GM21447 (cell line): ENCODE data around the gene MRPL54.

Experiments
- ATAC-seq: cut with Tn5 transposase; IDR thresholded peaks from one replicate; pipeline ENCODE4 v1.9.1; 2021; ENCODE audit not compliant: unreplicated experiment

The MRPL54 gene

DNA sequence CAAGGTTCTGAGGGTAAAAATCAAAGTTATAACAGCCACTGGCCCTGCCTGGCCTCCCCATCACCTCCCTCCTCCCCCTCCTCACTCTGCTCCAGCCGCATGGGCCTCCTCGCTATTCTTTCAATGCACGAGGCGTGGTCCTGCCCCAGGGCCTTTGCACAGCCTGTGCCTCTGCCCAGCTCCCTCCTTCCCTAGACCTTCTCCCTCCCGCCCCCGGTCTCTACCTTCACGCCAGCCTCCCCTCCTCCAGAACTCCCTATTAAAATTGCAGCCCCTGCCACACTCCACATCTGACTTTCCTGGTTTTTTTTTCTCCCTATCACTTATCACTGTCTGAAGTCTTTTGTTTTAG, 6.2 kb downstream of the MRPL54 start:
- no peak for ATAC-seq

DNA sequence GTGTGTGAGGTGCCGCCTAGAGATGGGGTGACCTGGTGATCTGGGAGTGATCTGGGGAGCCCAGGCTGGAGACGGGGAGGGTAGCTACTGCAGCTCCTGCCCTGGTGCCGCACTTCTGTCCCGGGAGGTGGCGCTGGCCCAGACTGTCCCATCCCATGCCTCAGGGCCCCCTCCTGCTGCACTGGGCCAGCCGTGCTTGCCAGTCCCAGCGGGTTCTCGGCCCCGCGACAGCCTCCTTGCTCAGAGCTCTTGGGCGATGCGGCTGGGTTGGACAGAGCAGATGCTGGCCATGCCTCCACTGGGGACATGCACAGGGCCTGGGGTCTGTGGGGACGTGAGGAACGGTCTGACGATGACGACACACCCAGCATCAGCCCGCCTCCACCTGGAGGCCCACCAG, 7.0 kb downstream of the MRPL54 start:
- ATAC-seq: no peak

DNA sequence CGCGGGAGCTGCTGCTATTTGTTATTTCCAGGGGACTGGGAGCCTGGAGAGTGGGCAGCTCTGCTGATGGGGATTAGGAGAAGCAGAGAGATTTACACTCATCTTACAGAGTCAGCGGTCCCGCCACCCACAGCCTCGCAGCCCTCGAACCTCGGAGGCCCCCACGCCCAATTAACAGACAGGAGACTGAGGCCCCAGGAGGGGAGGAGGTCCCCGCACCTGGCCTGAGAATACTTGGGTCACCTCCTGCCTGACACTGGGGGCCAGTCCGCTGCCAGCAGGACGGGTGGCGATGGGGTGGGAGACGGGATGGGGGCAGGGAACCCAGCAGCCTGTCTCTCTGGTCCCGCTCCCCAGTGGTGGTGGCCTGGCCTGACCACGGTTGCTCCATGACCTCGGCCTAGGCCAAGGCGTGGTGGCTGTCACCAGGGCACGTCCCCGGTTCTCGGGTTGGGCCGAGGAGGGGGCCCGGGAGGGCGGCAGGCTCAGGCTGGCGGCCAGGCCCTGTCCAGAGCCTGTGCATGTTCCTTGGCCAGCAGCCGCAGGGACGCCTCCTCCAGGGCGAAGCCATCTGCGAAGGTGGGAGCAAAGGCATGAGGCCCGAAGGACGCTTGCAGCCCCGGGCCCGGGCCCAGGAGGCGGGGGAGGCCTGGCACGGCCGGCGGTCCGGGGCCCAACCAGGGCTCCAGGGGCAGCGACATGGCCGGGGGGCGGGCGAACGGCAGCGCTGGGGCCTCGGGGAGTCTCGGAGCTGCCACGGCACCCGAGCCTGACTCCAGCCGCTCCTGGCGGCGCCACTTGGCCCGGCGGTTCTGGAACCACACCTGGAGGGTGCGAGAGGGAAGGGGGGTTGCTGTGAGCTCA, 7.9 kb downstream of the MRPL54 start:
- no peak for ATAC-seq

DNA sequence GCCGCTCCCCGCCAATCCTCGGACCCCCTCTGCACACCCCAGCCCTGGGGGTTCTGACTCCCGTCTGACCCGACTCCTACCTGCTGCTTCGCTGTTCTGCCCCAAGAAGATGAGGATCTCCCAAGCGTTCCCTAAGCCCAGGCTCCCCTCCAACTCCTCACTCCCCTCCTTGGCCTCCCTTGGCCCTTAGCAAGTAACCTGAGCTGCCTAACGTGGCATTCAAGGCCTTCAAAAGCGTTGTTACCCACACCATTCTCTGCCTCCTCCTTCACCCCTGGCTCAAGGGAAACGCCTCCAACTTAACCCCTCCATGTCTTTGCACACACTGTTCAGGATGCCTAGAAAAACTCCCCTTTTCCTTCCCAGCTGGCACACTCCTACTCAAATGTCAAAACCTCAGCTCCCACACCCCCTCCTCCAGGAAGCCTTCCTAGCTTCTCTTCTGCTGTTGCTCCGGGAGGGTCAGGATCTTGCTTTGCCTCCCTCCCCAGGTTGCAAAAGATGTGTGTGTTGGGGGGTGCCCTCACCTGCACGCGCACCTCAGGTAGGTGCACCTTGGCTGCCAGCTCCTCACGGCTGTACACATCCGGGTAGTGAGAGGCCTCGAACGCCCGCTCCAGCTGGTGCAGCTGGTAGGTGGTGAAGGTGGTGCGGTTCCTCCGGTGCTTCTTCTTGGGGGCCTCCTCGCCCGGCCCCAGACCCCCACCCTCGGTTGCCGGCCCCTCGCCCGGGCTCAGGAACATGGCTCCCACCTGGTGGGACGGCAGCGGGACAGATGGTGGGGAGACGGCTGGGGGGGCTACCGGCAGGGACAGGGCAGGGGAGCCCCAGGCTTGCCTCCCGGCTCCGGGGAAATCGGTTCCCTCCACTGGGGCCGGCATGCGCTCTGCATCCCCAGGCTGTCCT, 8.8 kb downstream of the MRPL54 start:
- no peak for ATAC-seq

DNA sequence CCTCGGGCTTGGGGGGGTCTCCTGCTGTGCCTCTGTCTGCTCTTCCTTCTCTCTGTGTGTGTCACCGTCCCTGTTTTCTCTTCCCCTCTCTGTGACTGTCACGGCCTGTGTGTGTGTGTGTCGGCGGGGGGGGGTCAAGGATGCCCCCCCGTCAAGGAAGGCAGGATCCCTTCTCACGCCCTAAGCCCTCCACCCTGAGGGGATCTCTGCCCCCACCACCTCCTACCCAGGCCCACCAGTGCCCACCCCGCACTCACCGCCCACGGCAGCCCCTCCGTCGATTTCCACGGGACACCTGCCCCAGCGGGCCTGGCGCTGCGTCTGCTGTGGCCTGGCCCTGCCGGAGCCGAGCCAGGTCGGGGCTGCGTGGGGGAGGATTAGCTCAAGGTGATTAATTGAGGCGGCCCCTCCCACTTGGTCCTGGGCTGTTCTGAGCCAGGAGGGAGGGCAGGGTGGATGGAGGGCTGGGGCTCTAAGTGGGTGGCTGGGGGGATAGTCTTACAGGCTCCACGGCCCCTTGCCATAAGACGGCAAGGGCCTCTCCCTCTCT, 9.5 kb downstream of the MRPL54 start, which contains the start of gene RAX2:
TSS of gene RAX2 (minus strand) at position 323 of the 550 bp plus-strand sequence. CDS start 486 bp downstream, outside the sequence.
- ATAC-seq: no peak

DNA sequence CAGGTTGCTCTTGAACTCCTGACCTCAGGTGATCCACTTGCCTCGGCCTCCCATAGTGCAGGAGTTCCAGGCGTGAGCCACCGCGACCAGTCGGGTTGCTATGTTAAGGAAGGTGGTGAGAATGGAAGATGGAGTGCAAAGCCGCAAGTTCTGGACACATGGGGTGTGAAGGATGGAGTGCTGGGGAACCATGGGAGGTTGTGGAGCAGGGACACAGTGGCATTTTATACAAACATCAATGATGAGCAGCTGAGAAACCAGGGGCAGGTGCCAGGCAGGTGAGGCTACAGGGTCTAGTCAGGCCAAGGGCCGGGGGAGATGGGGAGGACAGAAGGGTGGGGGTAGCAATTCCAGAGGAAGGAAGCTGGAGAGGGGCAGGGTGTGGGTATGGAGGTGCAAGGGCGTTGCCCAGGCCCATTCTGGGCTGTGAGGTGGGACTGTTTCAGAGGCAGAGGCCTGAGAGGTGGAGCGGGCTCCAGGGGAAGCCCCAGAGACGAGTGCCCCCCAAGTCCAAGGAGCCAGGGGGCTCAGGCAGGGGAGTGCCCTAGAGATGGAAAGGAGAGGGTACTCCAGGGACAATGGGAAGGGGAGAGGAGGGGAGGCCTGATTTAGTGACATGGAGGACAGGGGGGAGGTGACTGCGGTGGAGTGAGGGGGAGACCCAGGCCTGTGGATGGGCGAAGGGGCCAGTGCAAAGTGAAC, 11.5 kb downstream of the MRPL54 start:
- ATAC-seq: no peak

DNA sequence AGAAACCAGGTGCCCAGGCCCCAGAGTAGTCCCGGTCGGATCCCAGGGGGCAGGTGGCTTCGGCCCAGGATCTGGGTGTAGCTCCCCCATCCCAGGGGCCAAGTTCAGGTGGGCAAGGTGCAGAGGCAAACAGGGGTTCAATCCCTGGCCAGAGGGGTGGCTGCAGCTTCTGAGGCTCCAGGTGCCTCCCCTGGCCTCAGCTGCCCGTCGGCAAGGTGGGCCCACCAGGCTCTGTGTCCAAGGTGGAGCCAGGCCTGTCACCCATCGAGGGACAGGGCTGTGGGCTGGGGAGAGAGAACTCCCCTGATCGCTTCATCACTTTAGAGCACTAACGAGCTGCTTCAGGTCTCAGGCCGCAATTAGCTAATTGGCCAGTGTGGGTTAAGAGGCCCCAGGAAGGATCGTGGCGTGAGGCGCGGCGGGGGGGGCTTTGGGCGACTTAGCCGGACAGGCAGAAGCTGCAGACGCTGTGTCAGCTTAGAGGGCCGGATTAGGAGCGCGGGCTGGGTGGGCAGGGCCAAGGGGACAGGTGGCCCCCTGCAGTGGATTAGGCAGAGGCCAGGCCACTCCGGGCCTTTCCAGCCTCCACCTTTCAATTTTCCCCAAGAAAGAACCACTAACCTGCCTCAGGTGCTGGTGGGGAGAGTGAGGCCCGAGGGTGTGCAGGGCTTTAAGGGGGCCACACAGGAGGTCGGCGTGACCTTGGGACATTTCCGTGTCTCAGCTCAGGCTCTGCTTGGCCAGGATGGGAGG, 12.3 kb downstream of the MRPL54 start:
- no peak for ATAC-seq

DNA sequence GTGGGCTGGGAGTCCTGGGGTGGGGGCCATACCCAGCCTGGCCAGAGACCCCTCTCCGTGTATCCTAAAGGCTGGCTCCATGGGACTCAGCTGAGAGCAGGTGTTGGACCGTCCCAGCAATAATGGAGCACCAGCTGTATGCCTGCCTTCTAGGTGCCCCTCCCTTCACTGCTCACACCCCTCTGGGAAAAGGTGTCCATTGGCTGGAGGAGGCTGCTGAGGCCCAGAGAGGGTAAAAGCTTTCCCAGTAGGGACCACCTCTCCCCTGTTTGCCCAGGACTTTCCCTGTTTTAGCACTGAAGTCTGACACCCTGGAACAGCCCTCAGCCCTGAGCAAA, 12.9 kb downstream of the MRPL54 start:
- ATAC-seq: no peak

DNA sequence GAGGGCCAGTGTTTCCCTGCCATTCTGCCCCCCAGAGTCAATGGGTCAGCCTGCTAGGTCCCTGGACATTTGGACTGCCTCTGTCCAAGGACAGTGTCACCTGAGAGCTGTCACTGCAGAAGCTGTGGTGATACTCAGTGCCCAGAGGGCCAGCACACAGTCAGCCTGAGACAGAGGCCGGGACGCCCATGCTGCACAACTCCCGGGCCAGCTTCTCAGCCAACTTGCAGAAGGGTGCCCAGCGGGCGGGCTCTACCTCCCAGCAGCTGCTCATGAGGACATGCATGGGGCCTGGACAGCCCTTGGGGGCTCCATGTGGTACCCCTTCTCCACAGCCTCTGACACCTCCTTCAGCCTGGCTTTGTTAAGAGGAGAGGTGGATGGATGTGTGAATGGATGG, 13.3 kb downstream of the MRPL54 start:
- ATAC-seq: no peak

DNA sequence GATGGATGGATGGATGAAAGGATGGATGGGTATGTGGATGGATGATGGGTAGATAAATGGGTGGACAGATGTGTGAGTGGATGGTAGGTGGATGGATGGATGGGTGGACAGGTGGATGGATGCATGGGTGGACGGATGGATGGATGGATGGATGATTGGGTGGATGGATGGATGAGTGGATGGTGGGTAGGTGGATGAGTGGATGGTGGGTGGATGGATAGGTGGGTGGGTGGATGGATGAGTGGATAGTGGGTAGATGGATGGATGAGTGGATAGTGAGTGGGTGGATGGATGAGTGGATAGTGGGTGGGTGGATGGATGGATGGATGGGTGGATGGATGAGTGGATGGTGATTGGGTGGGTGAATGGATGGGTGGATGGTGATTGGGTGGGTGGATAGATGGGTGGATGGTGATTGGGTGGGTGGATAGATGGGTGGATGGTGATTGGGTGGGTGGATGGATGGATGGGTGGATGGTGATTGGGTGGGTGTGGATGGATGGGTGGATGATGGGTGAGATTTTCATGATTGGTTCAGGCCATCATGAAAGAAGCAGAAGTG, 14.1 kb downstream of the MRPL54 start:
- no peak for ATAC-seq

DNA sequence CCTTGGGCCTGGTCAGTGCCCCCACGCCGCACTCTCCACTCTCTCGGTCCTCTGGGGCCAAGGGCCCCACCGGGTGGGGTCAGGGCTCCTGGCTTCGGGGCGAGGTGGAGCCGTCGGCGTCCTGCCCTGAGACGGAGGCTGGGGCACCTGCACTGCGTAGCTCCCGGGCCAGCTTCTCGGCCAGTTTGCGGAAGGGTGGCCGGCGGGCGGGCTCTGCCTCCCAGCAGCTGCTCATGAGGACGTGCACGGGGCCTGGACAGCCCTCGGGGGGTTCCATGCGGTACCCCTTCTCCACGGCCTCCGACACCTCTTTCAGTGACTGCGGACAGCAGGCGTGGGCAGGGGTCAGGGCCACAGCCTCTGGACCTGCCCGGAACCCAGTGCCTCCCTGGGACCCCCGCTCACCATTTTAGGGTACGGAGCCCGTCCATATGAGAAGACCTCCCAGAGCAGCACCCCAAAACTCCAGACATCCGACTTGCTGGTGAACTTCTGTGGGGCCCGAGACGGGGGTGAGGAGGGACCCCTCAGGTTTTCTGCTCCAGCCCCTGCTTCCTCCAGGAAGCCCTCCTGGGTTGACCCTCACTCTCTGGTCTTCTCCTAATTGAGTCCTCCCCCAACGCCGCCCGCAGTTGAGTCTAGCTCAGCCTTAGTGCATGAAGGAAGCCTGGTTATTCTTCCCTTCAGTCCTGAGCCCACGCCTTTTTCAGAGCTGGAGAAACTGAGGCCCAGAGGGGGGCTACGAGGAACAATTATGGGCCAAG, 15.8 kb downstream of the MRPL54 start:
- ATAC-seq: no peak

DNA sequence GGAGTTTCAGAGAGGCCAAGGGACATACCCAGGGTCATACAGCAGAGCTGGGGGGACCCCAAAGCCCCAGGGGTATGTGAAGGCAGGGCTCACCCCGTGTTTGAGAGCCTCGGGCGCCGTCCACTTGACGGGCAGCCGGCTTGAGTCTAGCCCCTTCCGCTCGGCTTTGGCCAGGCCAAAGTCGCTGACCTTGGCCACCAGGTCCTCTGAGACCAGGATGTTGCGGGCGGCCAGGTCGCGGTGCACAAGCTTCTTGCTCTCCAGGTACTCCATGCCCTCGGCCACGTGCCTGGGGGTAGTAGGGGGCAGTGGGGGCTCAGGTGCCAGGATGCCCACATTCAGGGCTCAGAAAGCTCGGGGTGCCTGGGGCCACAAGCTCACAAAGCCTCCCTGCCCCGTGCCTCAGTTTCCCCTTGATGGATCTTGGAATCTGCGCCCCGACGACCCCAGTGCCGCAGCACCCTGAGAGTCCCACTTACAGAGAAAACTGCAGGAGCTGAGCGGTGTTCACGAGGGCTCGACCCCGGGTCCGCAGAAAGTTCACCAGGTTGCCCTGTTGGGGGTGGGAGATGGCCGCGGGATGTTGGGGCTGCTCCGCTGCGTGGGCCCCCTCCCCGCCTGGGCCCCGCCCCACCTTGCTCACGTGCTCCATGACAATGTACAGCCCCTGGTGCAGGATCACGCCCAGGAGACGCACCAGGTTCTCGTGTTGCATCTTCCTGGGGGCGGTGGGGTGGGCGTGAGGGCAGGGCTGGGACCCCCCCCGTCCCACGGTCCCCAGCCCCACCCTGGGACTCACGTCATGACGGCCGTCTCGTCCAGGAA, 16.6 kb downstream of the MRPL54 start:
- no peak for ATAC-seq

DNA sequence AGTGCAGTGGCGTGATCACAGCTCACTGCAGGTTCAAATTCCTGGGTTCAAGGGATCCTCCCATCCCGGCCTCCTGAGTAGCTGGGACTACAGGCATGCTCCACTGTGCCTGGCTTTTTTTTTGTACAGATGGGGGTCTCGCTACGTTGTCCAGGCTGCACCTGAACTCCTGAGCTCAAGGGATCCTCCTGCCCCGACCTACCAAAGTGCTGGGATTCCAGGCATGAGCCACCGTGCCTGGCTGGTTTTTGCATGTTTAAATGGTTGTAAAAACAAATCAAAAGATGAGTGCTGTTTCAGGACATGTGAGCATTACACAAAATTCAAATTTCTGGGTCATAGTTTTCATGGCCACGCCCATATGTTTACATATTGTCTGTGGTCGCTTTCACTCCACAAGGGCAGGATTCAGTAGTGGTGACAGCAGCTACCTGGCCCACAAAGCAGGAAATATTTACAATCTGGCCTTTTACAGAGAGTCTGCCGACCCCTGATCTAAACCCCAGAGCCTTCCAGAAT, 18.4 kb downstream of the MRPL54 start:
- no peak for ATAC-seq

DNA sequence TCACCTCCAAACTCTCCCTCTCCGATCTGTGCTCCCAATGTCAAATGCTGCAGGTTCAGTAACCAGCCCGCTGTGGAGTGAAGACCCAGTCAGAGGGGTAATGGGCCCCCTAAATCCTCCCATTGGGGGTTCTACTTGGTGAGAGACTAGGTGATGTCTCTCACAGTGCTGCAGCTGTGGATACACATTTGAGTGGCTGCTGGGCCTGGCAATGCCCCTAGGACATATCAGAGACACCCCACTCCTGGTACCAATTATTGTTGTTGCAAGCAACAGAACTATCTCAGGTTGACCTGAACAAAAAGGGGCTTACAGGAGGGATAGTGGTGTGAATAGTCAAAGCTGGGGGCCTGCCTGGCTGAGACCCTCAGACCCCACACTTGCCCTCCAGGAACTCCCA, 19.1 kb downstream of the MRPL54 start:
- no peak for ATAC-seq

DNA sequence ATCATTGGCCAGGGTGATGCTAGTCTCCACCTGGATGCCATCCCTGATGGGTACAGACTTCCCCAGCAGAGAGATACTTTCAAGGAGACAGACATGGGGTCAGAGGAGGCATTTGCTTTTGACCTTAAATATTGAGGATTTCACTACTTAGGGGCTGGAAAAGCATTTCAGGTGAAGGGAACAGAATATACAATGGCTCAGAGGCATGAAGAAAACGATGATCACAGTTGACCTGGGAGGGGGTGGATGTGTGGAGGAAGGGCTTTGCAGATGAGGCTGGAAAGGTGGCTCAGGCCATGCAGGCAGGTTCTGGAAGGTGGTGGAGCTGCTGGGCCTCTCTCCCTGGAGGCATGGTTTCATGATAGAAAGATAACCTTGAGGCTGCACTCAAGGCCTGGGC, 19.8 kb downstream of the MRPL54 start:
- no peak for ATAC-seq

DNA sequence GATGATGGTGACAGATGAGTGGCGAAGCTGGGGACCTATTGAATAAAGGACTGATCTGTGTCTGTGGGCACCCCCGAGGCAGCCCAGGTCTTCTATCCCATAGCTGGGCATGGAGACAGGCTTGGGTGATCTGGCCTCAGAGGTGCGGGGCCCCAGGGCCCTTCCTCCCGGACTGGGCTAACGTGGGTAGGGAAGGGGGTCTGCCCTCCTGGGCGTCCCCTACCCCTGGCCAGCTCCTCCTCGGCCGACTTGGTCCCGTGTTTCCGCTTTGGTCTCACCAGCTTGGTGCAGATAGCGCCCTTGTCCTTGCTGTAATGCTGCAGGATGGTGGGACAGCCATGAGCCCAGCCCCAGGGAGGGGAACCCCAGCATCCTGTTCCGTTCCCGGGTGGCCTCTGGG, 20.4 kb downstream of the MRPL54 start:
- no peak for ATAC-seq

DNA sequence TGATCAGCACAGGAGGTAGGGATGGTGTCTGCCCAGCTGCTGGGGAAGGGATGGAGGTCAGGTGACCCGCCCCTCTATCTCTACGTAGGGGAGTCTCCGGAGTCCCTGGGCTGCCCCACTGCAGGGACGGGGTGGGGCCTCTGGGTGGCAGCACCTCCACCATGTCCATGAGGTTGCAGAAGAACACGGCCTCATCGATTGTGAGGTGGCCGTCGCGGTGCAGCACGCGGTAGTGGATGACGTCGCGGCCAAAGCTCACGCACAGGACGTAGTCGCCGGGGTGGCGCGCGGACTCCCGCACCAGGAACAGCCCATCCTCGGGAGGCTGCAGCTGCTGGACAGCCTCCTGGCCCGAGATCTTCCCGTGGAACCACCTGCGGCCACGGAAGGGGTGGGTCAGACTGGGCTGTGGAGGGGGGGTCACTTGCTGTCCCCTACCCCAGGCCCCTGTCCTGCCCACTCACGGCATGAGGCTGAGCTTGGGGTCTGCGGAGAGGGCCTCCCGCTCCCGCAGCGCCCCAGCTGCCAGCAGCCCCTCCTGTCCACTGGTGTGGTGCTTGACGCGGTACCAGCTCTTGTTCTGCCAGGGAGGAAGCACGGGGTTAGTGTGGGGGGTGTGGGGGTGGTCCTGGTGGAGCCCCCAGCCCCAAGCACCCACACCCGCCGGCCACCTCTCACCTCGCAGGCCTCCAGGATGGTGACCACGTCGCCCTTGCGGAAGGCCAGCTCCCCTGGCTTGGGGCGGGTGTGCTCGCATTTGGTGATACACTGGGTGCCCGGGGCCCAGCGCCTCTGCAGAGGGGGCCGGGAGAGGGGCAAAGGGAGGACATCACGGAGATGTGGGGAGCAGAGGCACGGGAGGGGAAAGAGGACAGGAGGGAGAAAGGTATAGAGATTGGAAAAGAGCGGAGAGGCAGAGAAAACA, 21.4 kb downstream of the MRPL54 start:
- no peak for ATAC-seq
